K562 (cell line): ENCODE data around the gene CCSER1.

Experiments used
- CREB1 ChIP-seq, 2 experiments: sonication (generic) in 1 of 2; formaldehyde crosslinking in 1 of 2; IDR thresholded peaks; 2 replicates each; pipeline versions ENCODE4 v1.6.1 to v1.8.0; 2012 to 2022; ENCODE audit warnings: inconsistent platforms in 1 of 2, mild to moderate bottlenecking in 1 of 2, missing genetic modification reagents in 1 of 2, moderate library complexity in 1 of 2
- CREB5 ChIP-seq: fragments of 250-450 bp; sonication (Bioruptor Pico); IDR thresholded peaks from 2 replicates; pipeline ENCODE4 v1.5.0; 2020; ENCODE audit warnings: mild to moderate bottlenecking
- CTCF ChIP-seq, 3 experiments: IDR thresholded peaks in 2 of 3; conservative IDR thresholded peaks in 1 of 3; 2 replicates each; pipeline ENCODE4 v1.5.1; 2011 to 2012; ENCODE audit warnings: low read length in 3 of 3, mild to moderate bottlenecking in 3 of 3, control low read depth in 2 of 3, improper control_type of control experiment in 1 of 3, inconsistent platforms in 1 of 3, low read depth in 1 of 3, mixed read lengths in 1 of 3, moderate library complexity in 1 of 3; ENCODE audit not compliant: insufficient read depth in 2 of 3
- ERF ChIP-seq: fragments of 450-650 bp; formaldehyde crosslinking; IDR thresholded peaks from 2 replicates; pipeline ENCODE4 v1.4.0; 2020; ENCODE audit warnings: mild to moderate bottlenecking, mixed read lengths
- HDAC2 ChIP-seq: fragments of 450-650 bp; IDR thresholded peaks from 2 replicates; pipeline ENCODE4 v1.6.1; 2016; ENCODE audit warnings: mild to moderate bottlenecking
- TCF7 ChIP-seq: sonication (generic); IDR thresholded peaks from 2 replicates; pipeline ENCODE4 v1.6.1; 2016; ENCODE audit warnings: antibody characterized with exemption, borderline replicate concordance
- THAP7 ChIP-seq: fragments of 250-450 bp; sonication (Bioruptor Pico); IDR thresholded peaks from 2 replicates; pipeline ENCODE4 v1.5.0; 2021
- YBX1 ChIP-seq: fragments of 450-650 bp; IDR thresholded peaks from 2 replicates; pipeline ENCODE4 v1.7.1; 2016; ENCODE audit warnings: mild to moderate bottlenecking
- ZNF12 ChIP-seq: sonication (generic); formaldehyde crosslinking; IDR thresholded peaks from 2 replicates; pipeline ENCODE4 v1.4.0; 2020; ENCODE audit warnings: mild to moderate bottlenecking, missing genetic modification reagents
- ZNF311 ChIP-seq: fragments of 250-450 bp; sonication (Bioruptor Pico); IDR thresholded peaks from 2 replicates; pipeline ENCODE4 v1.4.0; 2020; ENCODE audit warnings: mild to moderate bottlenecking, moderate library complexity
- TF ChIP-seq, protein P1 (sequence below): sonication (generic); formaldehyde crosslinking; IDR thresholded peaks from 2 replicates; pipeline ENCODE4 v1.5.0; 2020; ENCODE audit warnings: missing genetic modification reagents
- TF ChIP-seq, protein P2 (sequence below), 2 experiments: fragments of 450-650 bp in 1 of 2; sonication (generic) in 1 of 2; formaldehyde crosslinking; conservative IDR thresholded peaks; 2 replicates each; pipeline versions ENCODE4 v1.4.0 to v1.8.1; 2020 to 2022; ENCODE audit warnings: mild to moderate bottlenecking in 1 of 2, missing genetic modification reagents in 1 of 2

DNA sequence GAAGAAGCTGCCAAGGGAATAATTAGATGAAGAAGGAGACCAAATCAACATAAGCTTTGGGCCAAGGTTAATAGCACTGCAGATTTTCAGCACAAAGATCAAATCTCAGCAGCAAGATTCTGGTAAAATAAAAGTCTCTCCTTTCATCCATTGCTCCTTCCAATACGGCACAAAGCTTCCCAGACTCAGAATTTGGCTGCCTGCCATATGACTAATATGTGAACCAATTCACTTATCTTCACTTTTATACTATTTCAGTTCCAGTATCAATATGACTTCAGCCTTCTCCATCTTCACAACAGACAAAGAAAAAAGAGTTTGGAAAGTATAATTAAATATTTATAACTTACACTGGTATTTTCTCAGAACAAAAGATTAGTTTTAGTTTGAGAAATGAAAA, 1198.3 kb downstream of the CCSER1 start:
- TF ChIP-seq HDAC2 (no peak), CTCF (IDR thresholded peaks at IDR 0.05 in 2 of 3, conservative IDR thresholded peaks at IDR 0.05 in 1 of 3; ENCODE audit: insufficient read depth in 2 of 3, low read depth in 1 of 3, low read length in 3 of 3) (no peak), CREB1 (IDR thresholded peaks at IDR 0.05) (no peak), CREB1 (CRISPR knock-in tag; IDR thresholded peaks at IDR 0.05) (no peak), ZNF12 (CRISPR knock-in tag) (no peak), ERF (no peak), YBX1 (no peak), ZNF311 (CRISPR knock-in tag) (no peak), THAP7 (CRISPR knock-in tag) (no peak), CREB5 (CRISPR knock-in tag) (no peak), TCF7 (no peak)
- TF ChIP-seq, protein P1, sequence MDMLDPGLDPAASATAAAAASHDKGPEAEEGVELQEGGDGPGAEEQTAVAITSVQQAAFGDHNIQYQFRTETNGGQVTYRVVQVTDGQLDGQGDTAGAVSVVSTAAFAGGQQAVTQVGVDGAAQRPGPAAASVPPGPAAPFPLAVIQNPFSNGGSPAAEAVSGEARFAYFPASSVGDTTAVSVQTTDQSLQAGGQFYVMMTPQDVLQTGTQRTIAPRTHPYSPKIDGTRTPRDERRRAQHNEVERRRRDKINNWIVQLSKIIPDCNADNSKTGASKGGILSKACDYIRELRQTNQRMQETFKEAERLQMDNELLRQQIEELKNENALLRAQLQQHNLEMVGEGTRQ (CRISPR knock-in tag), result no peak
- TF ChIP-seq, protein P2, sequence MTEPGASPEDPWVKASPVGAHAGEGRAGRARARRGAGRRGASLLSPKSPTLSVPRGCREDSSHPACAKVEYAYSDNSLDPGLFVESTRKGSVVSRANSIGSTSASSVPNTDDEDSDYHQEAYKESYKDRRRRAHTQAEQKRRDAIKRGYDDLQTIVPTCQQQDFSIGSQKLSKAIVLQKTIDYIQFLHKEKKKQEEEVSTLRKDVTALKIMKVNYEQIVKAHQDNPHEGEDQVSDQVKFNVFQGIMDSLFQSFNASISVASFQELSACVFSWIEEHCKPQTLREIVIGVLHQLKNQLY (CRISPR knock-in tag; conservative IDR thresholded peaks at IDR 0.05), result no peak
